GM21360 (cell line): ENCODE data around the gene KRI1.
A peak's percentile ranks its signal among the peaks of the same experiment; 100 is the strongest.
"Not testable (repeated sequence)": the region's sequence is repeated elsewhere in the genome, so short reads cannot be mapped to it uniquely, and the experiment has no call there.

ENCODE experiments used
- ATAC-seq: cut with Tn5 transposase; IDR thresholded peaks from one replicate; pipeline ENCODE4 v1.9.1; 2021; ENCODE audit warnings: mild to moderate bottlenecking, moderate library complexity; ENCODE audit not compliant: unreplicated experiment

Gene KRI1

DNA sequence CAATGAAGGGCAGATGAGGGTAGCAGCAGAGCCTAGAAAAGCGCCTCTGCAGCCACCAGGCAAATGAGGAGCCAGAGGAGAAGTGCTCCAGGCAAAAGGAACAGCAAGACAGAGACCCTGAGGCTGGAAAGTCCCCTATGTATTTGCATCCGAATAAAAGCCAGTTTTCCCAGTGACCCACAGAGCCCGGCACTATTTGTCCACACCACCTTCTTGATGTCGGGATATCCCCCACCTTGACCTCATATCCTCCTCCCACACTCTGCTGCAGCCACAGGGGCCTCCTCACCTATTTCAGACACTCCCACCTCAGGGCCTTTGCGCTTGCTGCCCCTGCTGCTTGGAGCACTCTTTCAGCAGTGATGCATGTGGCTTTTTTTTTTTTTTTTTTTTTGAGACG lies 15.5 kb downstream of the KRI1 start:
- no peak for ATAC-seq

- ATAC-seq, result no peak
These were observed 16.1 kb downstream of the KRI1 start for GRCh38 chr19:10549733-10550132.

- ATAC-seq, result no peak
These were observed 17.0 kb downstream of the KRI1 start for GRCh38 chr19:10548746-10549276.

DNA sequence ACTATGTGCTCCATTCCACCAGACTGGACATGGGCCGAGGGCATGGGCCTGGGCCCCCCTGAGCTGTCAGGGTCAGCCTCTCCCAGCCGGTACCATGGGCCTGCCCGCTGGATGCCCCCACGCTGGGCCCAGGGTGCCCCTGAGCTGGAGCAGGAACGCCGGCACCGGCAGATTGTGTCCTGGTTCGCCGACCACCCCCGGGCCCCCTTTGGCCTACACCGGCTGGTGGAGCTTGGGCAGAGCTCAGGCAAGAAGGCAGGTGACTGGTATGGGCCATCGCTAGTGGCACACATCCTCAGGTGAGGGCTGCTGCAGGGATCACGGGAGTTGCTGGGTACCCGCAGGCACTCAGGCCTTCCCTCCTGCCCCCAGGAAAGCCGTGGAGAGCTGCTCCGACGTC lies 19.0 kb downstream of the KRI1 start:
- no peak for ATAC-seq

- ATAC-seq, result no peak
These were observed 21.0 kb downstream of the KRI1 start for GRCh38 chr19:10544753-10545251.

GRCh38 chr19:10544242-10544752 lies 21.5 kb downstream of the KRI1 start:
- ATAC-seq, result no peak

DNA sequence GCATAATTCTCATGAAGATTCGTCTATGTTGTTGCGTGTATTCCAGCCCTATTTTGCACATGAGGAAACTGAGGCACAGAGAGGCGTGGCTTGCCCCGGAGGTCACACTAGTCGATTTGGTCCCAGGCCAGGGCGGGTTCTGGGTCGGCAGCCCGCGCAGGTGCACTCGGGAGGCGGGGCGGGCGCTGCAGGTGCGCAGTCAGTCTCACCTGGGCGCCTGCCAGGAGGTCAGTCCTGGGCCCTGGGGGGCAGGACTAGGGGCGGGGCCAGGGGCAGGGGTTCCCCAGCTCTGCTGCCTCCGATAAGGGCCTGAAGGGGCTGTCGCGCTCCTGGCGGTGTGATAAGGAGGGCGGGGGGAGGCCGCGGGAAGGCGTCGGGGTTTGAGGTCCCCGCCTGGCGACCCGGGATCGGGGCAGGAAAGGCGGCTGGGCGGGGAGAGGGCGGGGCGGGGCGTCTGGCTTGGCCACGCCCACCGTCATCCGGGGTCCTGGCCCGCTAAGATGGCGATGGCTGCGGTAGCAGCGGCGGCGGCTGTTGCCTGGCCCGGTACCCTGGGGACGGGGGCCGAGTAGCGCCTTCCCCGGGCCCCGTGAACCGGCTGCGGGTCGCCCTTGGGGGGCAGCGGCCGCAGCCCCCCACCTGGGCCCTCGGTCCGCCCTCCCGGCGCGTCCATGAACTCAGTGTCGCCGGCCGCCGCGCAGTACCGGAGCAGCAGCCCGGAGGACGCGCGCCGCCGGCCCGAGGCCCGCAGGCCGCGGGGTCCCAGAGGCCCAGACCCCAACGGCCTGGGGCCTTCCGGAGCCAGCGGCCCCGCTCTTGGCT lies 22.2 kb downstream of the KRI1 start, which contains the start of gene ATG4D:
ATG4D (plus strand) TSS at position 485 of the 822 bp plus-strand sequence; CDS start at position 672, 187 bp downstream.
- peak; percentile 50 for ATAC-seq

GRCh38 chr19:10543059-10543419 lies 22.8 kb downstream of the KRI1 start:
- no peak for ATAC-seq

- not testable (repeated sequence) for ATAC-seq
These were observed 26.8 kb downstream of the KRI1 start for GRCh38 chr19:10539016-10539415.

DNA sequence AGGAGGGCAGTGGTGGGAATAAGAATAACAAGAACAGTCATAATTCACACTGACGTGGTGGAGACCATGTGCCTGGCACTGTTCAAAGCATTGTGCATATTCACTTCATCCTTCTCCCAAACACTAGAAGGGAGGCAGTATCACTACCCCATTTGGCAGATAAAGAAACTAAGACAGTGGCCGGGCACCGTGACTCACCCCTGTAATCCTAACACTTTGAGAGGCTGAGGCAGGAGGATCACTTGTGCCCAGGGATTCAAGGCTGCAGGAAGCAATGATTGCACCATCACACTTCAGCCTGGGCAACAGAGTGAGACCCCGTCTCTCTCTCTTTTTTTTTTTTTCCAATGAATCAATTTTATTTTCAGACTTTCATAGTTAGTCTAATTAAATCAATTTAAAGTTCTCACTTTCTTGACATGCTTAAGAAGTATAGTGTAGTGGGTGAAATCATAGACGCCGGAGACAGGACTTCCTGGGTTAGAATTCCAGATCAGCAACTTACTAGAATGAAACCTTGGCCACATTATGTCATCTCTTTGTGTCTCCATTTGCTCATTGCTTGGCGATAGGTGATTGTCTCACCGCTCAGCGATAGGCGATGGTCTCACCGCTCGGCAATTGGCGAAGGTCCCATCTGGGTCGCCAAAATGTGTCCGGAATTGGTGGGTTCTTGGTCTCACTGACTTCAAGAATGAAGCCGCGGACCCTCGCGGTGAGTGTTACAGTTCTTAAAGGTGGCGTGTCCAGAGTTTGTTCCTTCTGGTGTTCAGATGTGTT lies 27.4 kb downstream of the KRI1 start:
- ATAC-seq, result no peak

DNA sequence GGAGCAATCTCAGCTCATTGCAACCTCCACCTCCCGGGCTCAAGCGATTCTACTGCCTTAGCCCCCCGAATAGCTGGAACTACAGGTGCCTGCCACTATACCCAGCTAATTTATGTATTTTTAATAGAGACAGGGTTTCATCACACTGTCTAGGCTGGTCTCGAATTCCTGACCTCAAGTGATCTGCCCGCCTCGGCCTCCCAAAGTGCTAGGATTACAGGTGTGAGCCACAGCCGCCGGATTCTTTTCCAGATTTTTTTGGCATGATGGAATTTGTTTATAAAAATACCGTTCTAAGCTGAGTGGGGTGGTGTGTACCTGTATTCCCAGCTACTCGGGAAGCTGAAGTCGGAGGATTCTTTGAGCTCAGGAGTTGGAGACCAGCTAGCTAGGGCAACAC lies 28.1 kb downstream of the KRI1 start:
- no peak for ATAC-seq

DNA sequence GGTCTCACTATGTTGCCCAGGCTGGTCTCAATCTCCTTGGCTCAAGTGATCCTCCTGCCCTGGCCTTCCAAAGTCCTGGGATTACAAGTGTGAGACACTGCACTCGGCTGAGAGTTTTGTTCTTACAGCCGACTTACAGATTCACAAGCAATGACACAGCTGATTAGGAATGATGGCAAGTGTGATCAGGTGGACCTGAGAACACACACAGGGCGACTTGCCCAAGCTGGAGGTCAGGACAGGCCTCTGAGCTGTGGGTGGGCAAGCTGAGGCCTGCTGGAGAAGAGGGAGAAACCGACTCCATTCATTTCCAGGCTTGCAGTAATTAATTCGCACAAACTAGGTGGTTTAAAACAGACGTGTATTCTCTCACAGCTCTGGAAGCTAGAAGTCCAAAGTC lies 30.2 kb downstream of the KRI1 start:
- ATAC-seq, result no peak

- ATAC-seq, result no peak
These were observed 32.0 kb downstream of the KRI1 start for GRCh38 chr19:10533646-10534386.

GRCh38 chr19:10532457-10532856 lies 33.4 kb downstream of the KRI1 start:
- no peak for ATAC-seq

- not testable (repeated sequence) for ATAC-seq
These were observed 38.9 kb downstream of the KRI1 start for GRCh38 chr19:10526887-10527286.

DNA sequence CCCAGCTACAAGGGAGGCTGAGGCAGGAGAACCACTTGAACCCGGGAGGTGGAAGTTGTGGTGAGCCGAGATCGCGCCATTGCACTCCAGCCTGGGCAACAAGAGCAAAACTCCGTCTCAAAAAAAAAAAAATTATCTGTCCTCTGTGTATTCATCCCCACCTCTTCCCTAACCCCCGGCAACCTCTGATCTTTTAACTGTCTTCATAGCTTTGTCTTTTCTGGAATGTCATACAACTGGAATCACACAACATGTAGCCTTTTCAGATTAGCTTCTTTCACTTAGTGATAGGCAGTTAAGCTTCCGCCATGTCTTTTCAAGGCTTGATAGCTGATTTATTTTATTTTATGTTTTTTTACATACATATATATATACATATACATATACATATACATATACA lies 40.2 kb downstream of the KRI1 start:
- ATAC-seq, result no peak

- no peak for ATAC-seq
These were observed 42.6 kb downstream of the KRI1 start for GRCh38 chr19:10523135-10523636.

DNA sequence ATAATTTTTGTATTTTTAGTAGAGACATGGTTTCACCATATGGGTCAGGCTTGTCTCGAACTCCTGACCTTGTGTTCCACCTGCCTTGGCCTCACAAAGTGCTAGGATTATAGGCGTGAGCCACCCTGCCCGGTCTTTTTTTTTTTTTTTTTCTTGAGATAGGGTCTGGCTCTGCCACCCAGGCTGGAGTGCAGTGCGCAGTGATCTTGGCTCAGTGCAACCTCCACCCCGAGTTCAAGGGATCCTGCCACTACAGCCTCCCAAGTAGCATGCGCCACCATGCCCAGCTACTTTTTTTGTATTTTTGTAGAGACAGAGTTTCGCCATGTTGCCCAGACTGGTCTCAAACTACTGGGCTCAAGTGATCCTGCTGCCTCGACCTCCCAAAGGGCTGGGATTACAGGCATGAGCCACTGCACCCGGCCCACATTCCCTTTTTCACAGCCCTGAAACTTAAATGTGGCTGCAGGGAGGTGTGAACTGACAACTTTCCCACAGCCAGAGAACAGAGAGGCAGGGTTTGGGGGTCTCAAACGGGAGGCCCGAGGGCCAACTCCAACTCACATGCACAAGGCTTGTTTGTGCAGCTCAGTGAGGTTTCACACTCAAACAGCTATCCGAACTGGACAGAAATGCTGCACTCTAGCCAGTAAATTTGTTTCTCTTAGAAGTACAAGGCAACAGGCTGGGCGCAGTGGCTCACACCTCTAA lies 44.2 kb downstream of the KRI1 start:
- no peak for ATAC-seq

- ATAC-seq, result no peak
These were observed 45.0 kb downstream of the KRI1 start for GRCh38 chr19:10520652-10521318.
